DOHH2 (cell line): Measurements from ENCODE around the gene SHROOM3.

Source experiments
- CTCF ChIP-seq: fragments of 200-600 bp; sonication (generic); IDR thresholded peaks from one replicate; pipeline ENCODE4 v1.5.1; 2014; ENCODE audit warnings: antibody characterized with exemption, mild to moderate bottlenecking, low read depth, low read length; ENCODE audit not compliant: poor library complexity, severe bottlenecking
- EZH2phosphoT487 ChIP-seq: fragments of 200-600 bp; sonication (generic); IDR thresholded peaks from 2 replicates; pipeline ENCODE4 v1.6.1; 2017; ENCODE audit warnings: borderline replicate concordance, mild to moderate bottlenecking, antibody characterized with exemption, low read length, moderate library complexity, mixed read lengths

- TF ChIP-seq CTCF (no peak), EZH2phosphoT487 (no peak)
These were observed 97.8 kb downstream of the SHROOM3 start for GRCh38 chr4:76532805-76533204.
